Activated CD4-positive, alpha-beta T cell treated with anti-CD3 and anti-CD28 coated beads for 36 hours (primary cell): Measurements from ENCODE around the gene MTCL1. TPM values are rescaled to one million over a fixed set of nuclear protein-coding genes. Genes with fewer than 3 reads are reported as not detected.
"Not testable (repeated sequence)": the region's sequence is repeated elsewhere in the genome, so short reads cannot be mapped to it uniquely, and the experiment has no call there.

Experiments
- ATAC-seq: fragments of 200-7000 bp; cut with Tn5 transposase; one replicate; pipeline ENCODE4 v1.10.0; 2021; ENCODE audit warnings: mild to moderate bottlenecking, moderate library complexity
- CTCF ChIA-PET: fragments of 350-600 bp; sonication (Branson Sonifier 250); formaldehyde crosslinking; loops from one replicate; lab custom pipeline; 2021; ENCODE audit warnings: antibody characterized with exemption; lab: Charles Lee
- POLR2A ChIA-PET: fragments of 350-600 bp; sonication (Branson Sonifier 250); formaldehyde crosslinking; loops from one replicate; lab custom pipeline; 2021; ENCODE audit warnings: antibody characterized with exemption, inconsistent platforms; lab: Charles Lee
- DNase-seq: peaks from one replicate; pipeline ENCODE4 v3.0.0-alpha.2; 2020
- H3K27ac Mint-ChIP-seq: one replicate; pipeline ENCODE4 v1.8.0; 2021; ENCODE audit warnings: mixed read lengths
- H3K27me3 Mint-ChIP-seq: one replicate; pipeline ENCODE4 v1.8.0; 2021; ENCODE audit warnings: mixed read lengths
- H3K36me3 Mint-ChIP-seq: one replicate; pipeline ENCODE4 v1.8.0; 2021; ENCODE audit warnings: low read depth, mixed read lengths
- H3K4me1 Mint-ChIP-seq: one replicate; pipeline ENCODE4 v1.8.0; 2021; ENCODE audit warnings: mixed read lengths
- H3K4me3 Mint-ChIP-seq: one replicate; pipeline ENCODE4 v1.8.0; 2021; ENCODE audit warnings: mild to moderate bottlenecking, moderate library complexity, mixed read lengths
- H3K9me3 Mint-ChIP-seq: one replicate; pipeline ENCODE4 v1.8.0; 2021; ENCODE audit warnings: low read depth, mixed read lengths
- intact Hi-C, 2 experiments: fragments of 100-400 bp; cut with DNase I in 1 of 2; cut with micrococcal nuclease in 1 of 2; formaldehyde crosslinking; loops; one replicate each; pipeline versions ENCODE4 v1.14.2 to v1.15.1; 2022 to 2024; cut with DNase I, micrococcal nuclease
- total RNA-seq, 2 experiments: library from RNA; stranded (reverse); gene quantifications; one replicate each; pipeline ENCODE4 v1.2.3, GENCODE V29; 2021

The MTCL1 gene
- total RNA-seq, 2 experiments from 2014 or later: 0.14 to 0.35 TPM

GRCh38 chr18:8747440-8747937 lies 42.1 kb downstream of the MTCL1 start:
- Mint-ChIP-seq H3K27ac (no peak overlapping the region), H3K4me1 (peaks cover 30% of the 10 kb centered on the region), H3K36me3 (no peaks in the 10 kb centered on the region), H3K4me3 (no peak overlapping the region), H3K9me3 (peaks cover 6% of the 10 kb centered on the region), H3K27me3 (no peaks in the 10 kb centered on the region)
- no peak for DNase-seq
- ATAC-seq: no peak
- ChIA-PET POLR2A (no interaction called here), CTCF (interaction anchor here (0.5 kb wide), 1 partner anchor 270 kb away, joined by 4 read pairs; no protein-coding TSS in a partner anchor)
- intact Hi-C loops: no loop called here

DNA sequence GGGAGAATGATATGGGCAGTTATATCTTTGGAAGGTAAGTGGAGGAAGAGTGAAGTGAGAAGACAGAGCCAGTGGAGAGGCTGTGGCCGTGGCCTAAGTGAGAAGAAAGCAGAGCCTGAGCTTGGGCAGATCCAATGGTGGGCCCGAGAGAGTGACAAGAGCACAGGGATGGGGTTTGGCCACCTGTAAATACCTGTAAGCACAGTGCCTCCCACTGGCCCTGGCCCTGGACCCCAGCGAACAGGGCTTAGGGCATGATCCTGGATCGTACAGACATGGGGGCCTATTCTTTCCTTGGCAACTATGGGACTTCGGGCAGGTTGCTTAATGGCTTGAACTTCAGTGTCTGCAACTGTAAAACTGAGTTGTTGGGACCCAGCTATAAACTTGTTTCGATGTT lies 44.1 kb downstream of the MTCL1 start:
- intact Hi-C loops: no loop called here
- H3K4me3 Mint-ChIP-seq: no peak overlapping the region
- no peaks in the 10 kb centered on the region for H3K36me3 Mint-ChIP-seq
- CTCF ChIA-PET: no interaction called here
- H3K27me3 Mint-ChIP-seq: no peaks in the 10 kb centered on the region
- DNase-seq: no peak
- no peaks in the 10 kb centered on the region for H3K9me3 Mint-ChIP-seq
- ATAC-seq: no peak
- no peak overlapping the region for H3K27ac Mint-ChIP-seq
- peaks cover 18% of the 10 kb centered on the region for H3K4me1 Mint-ChIP-seq
- POLR2A ChIA-PET: no interaction called here

GRCh38 chr18:8750954-8751415 lies 45.6 kb downstream of the MTCL1 start:
- Mint-ChIP-seq H3K4me1 (peaks cover 19% of the 10 kb centered on the region), H3K9me3 (no peaks in the 10 kb centered on the region), H3K4me3 (no peak overlapping the region), H3K27me3 (no peaks in the 10 kb centered on the region), H3K27ac (no peak overlapping the region), H3K36me3 (no peaks in the 10 kb centered on the region)
- DNase-seq (no peak), ATAC-seq (no peak)
- POLR2A ChIA-PET: no interaction called here
- CTCF ChIA-PET: no interaction called here
- intact Hi-C loops: no loop called here

DNA sequence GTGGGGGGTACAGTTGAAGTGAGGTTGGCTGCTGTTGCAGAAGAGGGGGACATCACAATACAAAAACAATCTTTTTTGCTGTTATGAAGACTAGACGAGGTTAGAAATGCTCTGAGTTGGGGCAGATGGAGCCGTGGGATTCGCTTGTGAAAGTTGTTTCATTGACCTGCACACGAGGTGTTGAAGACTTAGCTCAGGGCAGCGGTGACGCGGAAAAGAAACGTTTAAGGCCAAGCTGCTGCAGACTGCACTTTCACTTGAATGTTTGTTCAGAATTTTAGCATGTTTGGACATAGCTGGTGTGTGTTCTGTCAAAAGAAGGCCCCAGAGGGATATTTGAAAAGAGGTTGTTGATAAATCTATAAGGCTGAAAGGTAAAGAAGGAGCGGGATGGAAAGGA lies 46.3 kb downstream of the MTCL1 start:
- peaks cover 19% of the 10 kb centered on the region for H3K4me1 Mint-ChIP-seq
- H3K4me3 Mint-ChIP-seq: no peak overlapping the region
- H3K27ac Mint-ChIP-seq: no peak overlapping the region
- no peaks in the 10 kb centered on the region for H3K27me3 Mint-ChIP-seq
- CTCF ChIA-PET: no interaction called here
- no peaks in the 10 kb centered on the region for H3K36me3 Mint-ChIP-seq
- no peaks in the 10 kb centered on the region for H3K9me3 Mint-ChIP-seq
- POLR2A ChIA-PET: no interaction called here
- intact Hi-C loops: no loop called here
- no peak for ATAC-seq
- no peak for DNase-seq

- no peaks in the 10 kb centered on the region for H3K9me3 Mint-ChIP-seq
- no peaks in the 10 kb centered on the region for H3K36me3 Mint-ChIP-seq
- CTCF ChIA-PET: no interaction called here
- H3K4me3 Mint-ChIP-seq: no peak overlapping the region
- DNase-seq: no peak
- ATAC-seq: no peak
- peaks cover 19% of the 10 kb centered on the region for H3K4me1 Mint-ChIP-seq
- POLR2A ChIA-PET: no interaction called here
- intact Hi-C loops: no loop called here
- no peak overlapping the region for H3K27ac Mint-ChIP-seq
- H3K27me3 Mint-ChIP-seq: no peaks in the 10 kb centered on the region
Observed at GRCh38 chr18:8752329-8752728, 47.0 kb downstream of the MTCL1 start.

DNA sequence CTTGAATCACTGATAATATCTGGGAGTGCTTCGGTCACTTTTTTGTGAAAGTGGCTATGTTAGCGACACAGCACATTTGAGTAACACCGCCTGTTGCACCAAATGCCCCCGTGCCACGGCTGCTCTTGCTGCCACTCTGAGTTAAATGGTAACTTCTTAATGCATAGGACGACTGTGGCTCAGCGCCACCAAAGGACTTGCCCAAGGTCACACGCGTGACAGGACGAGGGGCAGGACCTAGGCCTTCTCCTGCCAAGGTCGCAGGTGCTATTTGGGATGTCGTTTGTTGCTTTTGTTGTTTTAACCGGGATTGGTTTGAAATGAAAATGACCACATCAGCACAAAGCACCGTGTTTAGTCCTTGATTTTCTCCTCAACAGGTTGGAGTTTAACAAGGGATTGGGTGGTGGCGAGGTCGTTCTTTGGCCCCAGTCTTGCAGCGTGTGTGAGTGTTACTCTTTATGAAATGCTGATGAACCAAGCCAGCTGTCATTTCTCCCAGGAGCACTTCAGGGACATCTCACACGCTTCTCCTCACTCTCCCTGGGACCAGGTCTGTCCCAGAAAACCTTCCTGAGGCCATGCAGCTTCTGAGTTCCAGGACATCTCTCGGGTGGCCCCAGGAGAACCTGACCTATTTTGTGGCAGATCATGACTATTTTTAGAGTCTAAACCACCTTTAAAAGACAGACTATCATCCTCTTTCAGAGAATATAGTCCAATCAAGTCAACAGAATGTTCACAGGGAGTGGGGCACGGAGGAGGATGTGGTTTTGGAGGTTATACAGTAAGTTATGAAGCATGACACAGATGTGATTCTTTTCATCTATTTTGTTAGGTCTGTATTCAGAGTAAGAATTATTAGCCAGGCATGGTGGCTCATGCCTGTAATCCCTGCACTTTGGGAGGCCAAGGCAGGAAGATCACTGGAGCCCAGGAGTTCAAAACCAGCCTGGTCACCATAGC lies 49.9 kb downstream of the MTCL1 start:
- peak; percentile 64 for DNase-seq
- Mint-ChIP-seq H3K27me3 (peaks cover 2% of the 10 kb centered on the region), H3K27ac (no peak overlapping the region), H3K36me3 (no peaks in the 10 kb centered on the region), H3K4me1 (peaks cover 22% of the 10 kb centered on the region), H3K4me3 (no peak overlapping the region), H3K9me3 (no peaks in the 10 kb centered on the region)
- CTCF ChIA-PET: no interaction called here
- peak; percentile 91 for ATAC-seq
- POLR2A ChIA-PET: no interaction called here
- intact Hi-C loops: no loop called here

GRCh38 chr18:8756571-8756970 lies 51.2 kb downstream of the MTCL1 start:
- CTCF ChIA-PET: interaction anchor here (0.6 kb wide), 1 partner anchor 46 kb away, joined by 4 read pairs; no protein-coding TSS in a partner anchor
- DNase-seq: no peak
- Mint-ChIP-seq H3K27me3 (peaks cover 2% of the 10 kb centered on the region), H3K27ac (no peak overlapping the region), H3K36me3 (peaks cover 4% of the 10 kb centered on the region), H3K4me3 (no peak overlapping the region), H3K4me1 (peaks cover 22% of the 10 kb centered on the region), H3K9me3 (peaks cover 3% of the 10 kb centered on the region)
- POLR2A ChIA-PET: no interaction called here
- intact Hi-C loops: no loop called here
- no peak for ATAC-seq

GRCh38 chr18:8757396-8757997 lies 52.1 kb downstream of the MTCL1 start:
- peaks cover 2% of the 10 kb centered on the region for H3K27me3 Mint-ChIP-seq
- ATAC-seq (no peak), DNase-seq (no peak)
- POLR2A ChIA-PET: interaction anchor here (0.7 kb wide), 1 partner anchor 41 kb away, joined by 6 read pairs; no protein-coding TSS in a partner anchor
- no peak overlapping the region for H3K27ac Mint-ChIP-seq
- CTCF ChIA-PET: interaction anchor here (0.6 kb wide), 1 partner anchor 45 kb away, joined by 4 read pairs; no protein-coding TSS in a partner anchor
- H3K4me3 Mint-ChIP-seq: no peak overlapping the region
- H3K9me3 Mint-ChIP-seq: peaks cover 6% of the 10 kb centered on the region
- intact Hi-C loops: no loop called here
- H3K4me1 Mint-ChIP-seq: peaks cover 22% of the 10 kb centered on the region
- H3K36me3 Mint-ChIP-seq: peaks cover 5% of the 10 kb centered on the region

DNA sequence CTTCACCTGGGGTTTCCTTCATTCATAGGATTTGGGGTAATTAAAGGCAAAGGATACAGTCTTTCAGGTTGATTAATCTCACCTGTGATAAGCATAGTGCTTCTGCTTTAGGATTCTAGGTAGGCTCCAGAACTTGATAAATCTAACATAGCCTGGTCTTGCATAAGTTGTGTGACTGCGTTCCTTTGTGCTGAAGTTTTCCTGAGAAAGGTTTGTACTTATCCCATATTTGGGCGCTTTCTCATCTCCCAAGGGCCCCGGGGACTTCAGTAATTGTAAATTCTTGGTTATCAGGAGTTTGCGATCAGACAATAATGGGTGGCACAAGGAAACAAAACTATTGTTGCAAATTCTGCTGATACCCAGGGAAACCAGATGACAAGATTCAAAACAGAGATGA lies 53.1 kb downstream of the MTCL1 start:
- H3K27ac Mint-ChIP-seq: no peak overlapping the region
- H3K27me3 Mint-ChIP-seq: peaks cover 2% of the 10 kb centered on the region
- ChIA-PET POLR2A (no interaction called here), CTCF (no interaction called here)
- H3K36me3 Mint-ChIP-seq: peaks cover 5% of the 10 kb centered on the region
- peaks cover 22% of the 10 kb centered on the region for H3K4me1 Mint-ChIP-seq
- intact Hi-C loops: no loop called here
- ATAC-seq (no peak), DNase-seq (no peak)
- H3K9me3 Mint-ChIP-seq: peaks cover 6% of the 10 kb centered on the region
- no peak overlapping the region for H3K4me3 Mint-ChIP-seq

DNA sequence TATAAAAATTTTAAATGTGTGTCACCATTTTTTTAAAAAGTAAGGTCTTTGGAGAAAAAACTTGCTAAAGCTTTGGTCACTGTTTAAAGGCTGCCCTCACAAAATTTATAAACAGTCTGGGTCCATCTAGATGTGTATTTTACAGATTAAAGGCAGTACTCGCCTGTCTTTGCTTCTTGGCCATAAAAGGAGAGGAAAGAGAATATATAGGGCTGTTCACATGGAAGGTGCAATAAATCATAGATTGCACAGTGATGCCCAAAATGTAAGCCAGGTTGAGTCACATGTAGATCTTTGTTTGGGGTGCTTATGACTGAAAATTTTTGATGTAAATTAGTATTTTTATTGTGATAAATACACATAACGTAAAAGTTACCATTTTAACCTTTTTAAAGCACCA lies 55.6 kb downstream of the MTCL1 start:
- no peak overlapping the region for H3K4me3 Mint-ChIP-seq
- DNase-seq (no peak), ATAC-seq (no peak)
- peaks cover 5% of the 10 kb centered on the region for H3K36me3 Mint-ChIP-seq
- peaks cover 5% of the 10 kb centered on the region for H3K4me1 Mint-ChIP-seq
- no peak overlapping the region for H3K27ac Mint-ChIP-seq
- peaks cover 6% of the 10 kb centered on the region for H3K9me3 Mint-ChIP-seq
- peaks cover 4% of the 10 kb centered on the region for H3K27me3 Mint-ChIP-seq
- ChIA-PET POLR2A (no interaction called here), CTCF (no interaction called here)
- intact Hi-C loops: no loop called here

GRCh38 chr18:8761535-8761934 lies 56.2 kb downstream of the MTCL1 start:
- H3K27ac Mint-ChIP-seq, H3K4me1 Mint-ChIP-seq, H3K36me3 Mint-ChIP-seq, POLR2A ChIA-PET, DNase-seq, H3K27me3 Mint-ChIP-seq, ATAC-seq, H3K9me3 Mint-ChIP-seq, CTCF ChIA-PET, intact Hi-C loops, H3K4me3 Mint-ChIP-seq: not testable (repeated sequence)
